OCI-LY3 (cell line): ENCODE data around the gene VPS8.

Experiments used
- EZH2phosphoT487 ChIP-seq: fragments of 200-600 bp; shearing (Covaris generic); IDR thresholded peaks from 2 replicates; pipeline ENCODE4 v1.6.1; 2018; ENCODE audit warnings: antibody characterized with exemption, mixed run types, low read depth
- TF ChIP-seq, protein P1 (sequence below): fragments of 200-600, 300-600 bp; sonication (generic); IDR thresholded peaks from 2 replicates; pipeline ENCODE4 v1.5.1; 2014; ENCODE audit warnings: antibody characterized with exemption, low read length, low read depth

DNA sequence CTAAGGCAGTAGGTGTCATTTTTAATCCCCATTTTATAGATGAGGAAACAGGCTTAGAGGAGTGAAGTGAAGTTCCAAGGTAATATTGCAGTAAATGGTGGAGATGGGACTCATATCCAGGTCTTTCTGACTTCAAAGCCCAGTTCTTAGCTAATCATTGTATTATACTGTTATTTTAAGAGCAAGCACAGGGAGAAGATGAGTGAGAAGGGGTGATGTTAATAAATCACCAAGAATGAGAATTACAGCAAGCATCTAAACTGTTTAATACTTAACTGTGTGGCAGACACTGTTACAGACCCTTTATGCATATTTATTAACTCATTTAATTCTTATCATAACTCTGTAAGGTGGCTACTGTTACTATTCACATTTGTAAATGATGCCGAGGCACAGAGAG lies 61.2 kb downstream of the VPS8 start:
- TF ChIP-seq, protein P1, sequence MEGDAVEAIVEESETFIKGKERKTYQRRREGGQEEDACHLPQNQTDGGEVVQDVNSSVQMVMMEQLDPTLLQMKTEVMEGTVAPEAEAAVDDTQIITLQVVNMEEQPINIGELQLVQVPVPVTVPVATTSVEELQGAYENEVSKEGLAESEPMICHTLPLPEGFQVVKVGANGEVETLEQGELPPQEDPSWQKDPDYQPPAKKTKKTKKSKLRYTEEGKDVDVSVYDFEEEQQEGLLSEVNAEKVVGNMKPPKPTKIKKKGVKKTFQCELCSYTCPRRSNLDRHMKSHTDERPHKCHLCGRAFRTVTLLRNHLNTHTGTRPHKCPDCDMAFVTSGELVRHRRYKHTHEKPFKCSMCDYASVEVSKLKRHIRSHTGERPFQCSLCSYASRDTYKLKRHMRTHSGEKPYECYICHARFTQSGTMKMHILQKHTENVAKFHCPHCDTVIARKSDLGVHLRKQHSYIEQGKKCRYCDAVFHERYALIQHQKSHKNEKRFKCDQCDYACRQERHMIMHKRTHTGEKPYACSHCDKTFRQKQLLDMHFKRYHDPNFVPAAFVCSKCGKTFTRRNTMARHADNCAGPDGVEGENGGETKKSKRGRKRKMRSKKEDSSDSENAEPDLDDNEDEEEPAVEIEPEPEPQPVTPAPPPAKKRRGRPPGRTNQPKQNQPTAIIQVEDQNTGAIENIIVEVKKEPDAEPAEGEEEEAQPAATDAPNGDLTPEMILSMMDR = no peak
- no peak for TF ChIP-seq EZH2phosphoT487
